GM12801 (cell line): ENCODE results near the gene PRKN.

Experiments used
- CTCF ChIP-seq: IDR thresholded peaks from one replicate; pipeline ENCODE4 v1.5.1; 2011; ENCODE audit warnings: control low read depth; ENCODE audit not compliant: insufficient read length; ENCODE audit errors: extremely low read depth

Gene PRKN

GRCh38 chr6:161434921-161435747, 1292.4 kb downstream of the PRKN start:
- no peak for TF ChIP-seq CTCF

- no peak for TF ChIP-seq CTCF
Observed at GRCh38 chr6:161434350-161434749, 1293.2 kb downstream of the PRKN start.

GRCh38 chr6:161432546-161432945, 1295.0 kb downstream of the PRKN start:
- TF ChIP-seq CTCF = no peak

GRCh38 chr6:161429921-161430490, 1297.6 kb downstream of the PRKN start:
- TF ChIP-seq CTCF = no peak

- no peak for TF ChIP-seq CTCF
Observed at GRCh38 chr6:161424421-161424820, 1303.1 kb downstream of the PRKN start.

- TF ChIP-seq CTCF = no peak
Observed at GRCh38 chr6:161422710-161423680, 1304.6 kb downstream of the PRKN start.

- no peak for TF ChIP-seq CTCF
Observed at GRCh38 chr6:161418463-161418945, 1309.1 kb downstream of the PRKN start.
